KMS-11 (cell line): Measurements from ENCODE around the gene FTCDNL1.

Experiments used
- H2AFZ ChIP-seq: fragments of 200-600 bp; sonication (generic); 2 replicates; pipeline ENCODE4 v1.6.1; 2016; ENCODE audit warnings: antibody characterized with exemption, mixed run types, low read depth
- H3K27ac ChIP-seq: fragments of 200-600 bp; sonication (generic); 2 replicates; pipeline ENCODE4 v1.6.1; 2016; ENCODE audit warnings: mild to moderate bottlenecking, mixed run types
- H3K27me3 ChIP-seq: fragments of 200-600 bp; sonication (generic); 2 replicates; pipeline ENCODE4 v1.6.1; 2017; ENCODE audit warnings: mild to moderate bottlenecking, low read depth, mixed run types, moderate library complexity; ENCODE audit not compliant: insufficient read depth
- H3K36me3 ChIP-seq: fragments of 200-600 bp; sonication (generic); 2 replicates; pipeline ENCODE4 v1.6.1; 2017; ENCODE audit warnings: mild to moderate bottlenecking, mixed run types; ENCODE audit not compliant: insufficient read depth
- H3K4me1 ChIP-seq: fragments of 200-600 bp; sonication (generic); 2 replicates; pipeline ENCODE4 v1.6.1; 2016; ENCODE audit warnings: mild to moderate bottlenecking, low read depth, mixed run types; ENCODE audit not compliant: poor library complexity, severe bottlenecking
- H3K4me2 ChIP-seq: fragments of 200-600 bp; sonication (generic); 2 replicates; pipeline ENCODE4 v1.7.0; 2016; ENCODE audit warnings: mild to moderate bottlenecking, mixed run types
- H3K4me3 ChIP-seq: fragments of 200-600 bp; sonication (generic); IDR thresholded peaks from 2 replicates; pipeline ENCODE4 v1.6.1; 2017; ENCODE audit warnings: low read depth, low read length, mixed read lengths; ENCODE audit not compliant: insufficient read depth
- H3K79me2 ChIP-seq: fragments of 200-600 bp; sonication (generic); 2 replicates; pipeline ENCODE4 v1.6.1; 2016; ENCODE audit warnings: low read depth, mixed run types; ENCODE audit not compliant: insufficient read depth
- H3K9ac ChIP-seq: fragments of 200-600 bp; sonication (generic); 2 replicates; pipeline ENCODE4 v1.6.1; 2016; ENCODE audit warnings: mild to moderate bottlenecking, mixed run types
- H4K20me1 ChIP-seq: fragments of 200-600 bp; sonication (generic); 2 replicates; pipeline ENCODE4 v1.6.1; 2016; ENCODE audit warnings: mild to moderate bottlenecking, mixed run types; ENCODE audit not compliant: insufficient read depth
- CTCF ChIP-seq: fragments of 200-600 bp; sonication (generic); conservative IDR thresholded peaks from 2 replicates; pipeline ENCODE4 v1.6.1; 2017; ENCODE audit warnings: low read depth, mild to moderate bottlenecking, antibody characterized with exemption, low read length, moderate library complexity, mixed read lengths

Gene FTCDNL1

GRCh38 chr2:199751492-199752120 is 99.4 kb downstream of the FTCDNL1 start:
- H3K27me3 ChIP-seq, result no peaks in the 10 kb centered on the region
- no peak overlapping the region for H3K9ac ChIP-seq
- no peaks in the 10 kb centered on the region for H3K4me1 ChIP-seq
- no peak overlapping the region for H3K27ac ChIP-seq
- H3K79me2 ChIP-seq, result no peaks in the 10 kb centered on the region
- no peaks in the 10 kb centered on the region for H3K36me3 ChIP-seq
- H4K20me1 ChIP-seq, result no peaks in the 10 kb centered on the region
- no peak overlapping the region for H2AFZ ChIP-seq
- TF ChIP-seq CTCF, result no peak
- H3K4me3 ChIP-seq, result no peak overlapping the region
- H3K4me2 ChIP-seq, result no peak overlapping the region

GRCh38 chr2:199749571-199749970 is 101.4 kb downstream of the FTCDNL1 start:
- no peaks in the 10 kb centered on the region for H3K27me3 ChIP-seq
- no peak overlapping the region for H3K4me3 ChIP-seq
- H3K27ac ChIP-seq, result no peak overlapping the region
- no peaks in the 10 kb centered on the region for H3K36me3 ChIP-seq
- H3K4me1 ChIP-seq, result no peaks in the 10 kb centered on the region
- no peak for TF ChIP-seq CTCF
- H2AFZ ChIP-seq, result no peak overlapping the region
- H4K20me1 ChIP-seq, result no peaks in the 10 kb centered on the region
- H3K79me2 ChIP-seq, result no peaks in the 10 kb centered on the region
- H3K4me2 ChIP-seq, result no peak overlapping the region
- no peak overlapping the region for H3K9ac ChIP-seq

- Histone ChIP-seq H4K20me1 (no peaks in the 10 kb centered on the region), H3K27me3 (no peaks in the 10 kb centered on the region), H3K4me1 (peaks cover 4% of the 10 kb centered on the region), H3K9ac (no peak overlapping the region), H3K27ac (no peak overlapping the region), H3K4me3 (no peak overlapping the region), H3K36me3 (no peaks in the 10 kb centered on the region), H3K4me2 (no peak overlapping the region), H2AFZ (no peak overlapping the region), H3K79me2 (no peaks in the 10 kb centered on the region)
- no peak for TF ChIP-seq CTCF
Measured at GRCh38 chr2:199744724-199745123, 106.3 kb downstream of the FTCDNL1 start.

- Histone ChIP-seq H3K4me2 (no peak overlapping the region), H3K4me1 (peaks cover 6% of the 10 kb centered on the region), H3K79me2 (no peaks in the 10 kb centered on the region), H2AFZ (no peak overlapping the region), H3K27me3 (no peaks in the 10 kb centered on the region), H3K27ac (no peak overlapping the region), H3K36me3 (no peaks in the 10 kb centered on the region), H3K4me3 (no peak overlapping the region), H4K20me1 (no peaks in the 10 kb centered on the region), H3K9ac (no peak overlapping the region)
- no peak for TF ChIP-seq CTCF
Measured at GRCh38 chr2:199744260-199744659, 106.7 kb downstream of the FTCDNL1 start.
